Measurements from ENCODE around the gene FOSL1. TPM values are rescaled to one million over a fixed set of nuclear protein-coding genes. Genes with fewer than 3 reads are reported as not detected.

Gene FOSL1
- total and polyA plus RNA-seq, 2 of the 13 experiments (the other 11 are each of a cell fraction or from before 2014, with no cell fraction given), result 4.0 to 4.1 TPM

DNA sequence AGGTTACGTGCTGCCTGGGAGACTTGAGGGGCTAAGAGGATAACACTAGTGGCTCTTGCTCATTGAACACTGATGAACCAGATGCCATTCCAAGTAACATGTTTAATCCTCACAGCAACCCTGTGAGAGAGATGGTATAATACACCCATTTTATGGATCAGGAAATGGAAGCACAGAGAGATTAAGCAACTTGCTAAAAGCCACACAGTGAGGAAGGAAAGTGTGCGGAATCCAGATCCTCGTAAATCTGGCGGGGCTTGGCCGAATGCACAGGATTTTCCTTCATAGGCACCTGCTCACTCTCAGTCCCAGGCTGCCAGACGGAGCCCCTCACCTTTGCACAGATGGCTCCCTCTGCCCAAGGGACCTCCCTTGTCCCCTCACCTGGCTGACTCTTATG lies 7.7 kb upstream of the FOSL1 start:
- no peak for ATAC-seq
- H3K4me2 ChIP-seq (ENCODE audit: low read depth, low read length), result no peak overlapping the region
- peaks cover 48% of the 10 kb centered on the region for H3K4me1 ChIP-seq (ENCODE audit: insufficient read depth, low read length)
- no peaks in the 10 kb centered on the region for H3K79me2 ChIP-seq (ENCODE audit: insufficient read depth, low read length)
- H3K36me3 ChIP-seq (replicated peaks in 1 of 2; ENCODE audit: control insufficient read depth in 1 of 2, insufficient read depth in 2 of 2, low read length in 2 of 2), result no peaks in the 10 kb centered on the region
- in situ Hi-C loops (cut with HindIII; ENCODE audit: extremely low pct_ligation_motif_present, low pct_unique_long_range_greater_than_20kb) (no loop called here), intact Hi-C loops (cut with micrococcal nuclease; ENCODE audit: unreplicated experiment) (no loop called here)
- no peaks in the 10 kb centered on the region for H3K9me3 ChIP-seq (ENCODE audit: low read length)
- 60% methylated on average over 6 of the region's 6 CpGs for WGBS (ENCODE audit: low lambda C conversion rate)
- H3K27me3 ChIP-seq (ENCODE audit: control insufficient read depth in 1 of 2, insufficient read depth in 2 of 2, low read length in 2 of 2), result peaks cover 0 to 3% of the 10 kb centered on the region in 2 experiments; a peak in 1 of 5 replicates
- no peak for FAIRE-seq
- H3K4me3 ChIP-seq (replicated peaks in 1 of 3; ENCODE audit: insufficient read depth in 1 of 3, low read depth in 2 of 3, low read length in 3 of 3), result no peak overlapping the region
- no peak for DNase-seq (ENCODE audit: low spot score)
- TF ChIP-seq, protein P1, sequence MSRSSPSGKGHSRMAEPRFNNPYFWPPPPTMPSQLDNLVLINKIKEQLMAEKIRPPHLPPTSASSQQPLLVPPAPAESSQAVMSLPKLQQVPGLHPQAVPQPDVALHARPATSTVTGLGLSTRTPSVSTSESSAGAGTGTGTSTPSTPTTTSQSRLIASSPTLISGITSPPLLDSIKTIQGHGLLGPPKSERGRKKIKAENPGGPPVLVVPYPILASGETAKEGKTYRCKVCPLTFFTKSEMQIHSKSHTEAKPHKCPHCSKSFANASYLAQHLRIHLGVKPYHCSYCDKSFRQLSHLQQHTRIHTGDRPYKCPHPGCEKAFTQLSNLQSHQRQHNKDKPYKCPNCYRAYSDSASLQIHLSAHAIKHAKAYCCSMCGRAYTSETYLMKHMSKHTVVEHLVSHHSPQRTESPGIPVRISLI (CRISPR knock-in tag; IDR thresholded peaks at IDR 0.05; ENCODE audit: borderline replicate concordance), result no peak
- TF ChIP-seq ZNF878 (CRISPR knock-in tag; IDR thresholded peaks at IDR 0.05) (no peak), ZNF629 (CRISPR knock-in tag; conservative IDR thresholded peaks at IDR 0.05) (0 out of 2 replicates have a peak, but pooled peaks have one; percentile 11), MIER2 (CRISPR knock-in tag; IDR thresholded peaks at IDR 0.05) (no peak), ZFP41 (CRISPR knock-in tag; IDR thresholded peaks at IDR 0.05; ENCODE audit: borderline replicate concordance) (no peak), SUZ12 (IDR thresholded peaks at IDR 0.05; ENCODE audit: low read depth, low read length) (no peak), ZNF768 (CRISPR knock-in tag; IDR thresholded peaks at IDR 0.05) (peak; percentile 90), ZMAT3 (CRISPR knock-in tag; conservative IDR thresholded peaks at IDR 0.05) (no peak)
- TF ChIP-seq, protein P2, sequence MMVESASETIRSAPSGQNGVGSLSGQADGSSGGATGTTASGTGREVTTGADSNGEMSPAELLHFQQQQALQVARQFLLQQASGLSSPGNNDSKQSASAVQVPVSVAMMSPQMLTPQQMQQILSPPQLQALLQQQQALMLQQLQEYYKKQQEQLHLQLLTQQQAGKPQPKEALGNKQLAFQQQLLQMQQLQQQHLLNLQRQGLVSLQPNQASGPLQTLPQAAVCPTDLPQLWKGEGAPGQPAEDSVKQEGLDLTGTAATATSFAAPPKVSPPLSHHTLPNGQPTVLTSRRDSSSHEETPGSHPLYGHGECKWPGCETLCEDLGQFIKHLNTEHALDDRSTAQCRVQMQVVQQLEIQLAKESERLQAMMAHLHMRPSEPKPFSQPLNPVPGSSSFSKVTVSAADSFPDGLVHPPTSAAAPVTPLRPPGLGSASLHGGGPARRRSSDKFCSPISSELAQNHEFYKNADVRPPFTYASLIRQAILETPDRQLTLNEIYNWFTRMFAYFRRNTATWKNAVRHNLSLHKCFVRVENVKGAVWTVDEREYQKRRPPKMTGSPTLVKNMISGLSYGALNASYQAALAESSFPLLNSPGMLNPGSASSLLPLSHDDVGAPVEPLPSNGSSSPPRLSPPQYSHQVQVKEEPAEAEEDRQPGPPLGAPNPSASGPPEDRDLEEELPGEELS (CRISPR knock-in tag; IDR thresholded peaks at IDR 0.05), result no peak
- no peaks in the 10 kb centered on the region for H4K20me1 ChIP-seq (ENCODE audit: insufficient read depth, low read length)
- H3K9ac ChIP-seq (ENCODE audit: insufficient read depth, low read depth, low read length), result no peak overlapping the region
- BruUV-seq (replicated peaks), result no TSS peak
- ChIA-PET CTCF (ENCODE audit: low intra/inter-chr PET ratio, low total read pairs) (no interaction called here), POLR2A (interaction anchor here (1.6 to 2.0 kb wide), 3 partner anchors 10 to 20 kb away, joined by 8 to 12 read pairs (median 8); partner anchors contain the start of genes C11orf68, CCDC85B, DRAP1 and FIBP)
- no peak overlapping the region for H2AFZ ChIP-seq (ENCODE audit: low read length)
- no peak overlapping the region for H3K27ac ChIP-seq (ENCODE audit: extremely low read length, insufficient read depth, low read length)
